HG03025 (cell line): ENCODE measurements around the gene KDM1B.

Experiments
- ATAC-seq: cut with Tn5 transposase; IDR thresholded peaks from one replicate; pipeline ENCODE4 v1.9.1; 2021; ENCODE audit warnings: mild to moderate bottlenecking, moderate library complexity; ENCODE audit not compliant: unreplicated experiment, low FRiP score

The KDM1B gene, protein sequence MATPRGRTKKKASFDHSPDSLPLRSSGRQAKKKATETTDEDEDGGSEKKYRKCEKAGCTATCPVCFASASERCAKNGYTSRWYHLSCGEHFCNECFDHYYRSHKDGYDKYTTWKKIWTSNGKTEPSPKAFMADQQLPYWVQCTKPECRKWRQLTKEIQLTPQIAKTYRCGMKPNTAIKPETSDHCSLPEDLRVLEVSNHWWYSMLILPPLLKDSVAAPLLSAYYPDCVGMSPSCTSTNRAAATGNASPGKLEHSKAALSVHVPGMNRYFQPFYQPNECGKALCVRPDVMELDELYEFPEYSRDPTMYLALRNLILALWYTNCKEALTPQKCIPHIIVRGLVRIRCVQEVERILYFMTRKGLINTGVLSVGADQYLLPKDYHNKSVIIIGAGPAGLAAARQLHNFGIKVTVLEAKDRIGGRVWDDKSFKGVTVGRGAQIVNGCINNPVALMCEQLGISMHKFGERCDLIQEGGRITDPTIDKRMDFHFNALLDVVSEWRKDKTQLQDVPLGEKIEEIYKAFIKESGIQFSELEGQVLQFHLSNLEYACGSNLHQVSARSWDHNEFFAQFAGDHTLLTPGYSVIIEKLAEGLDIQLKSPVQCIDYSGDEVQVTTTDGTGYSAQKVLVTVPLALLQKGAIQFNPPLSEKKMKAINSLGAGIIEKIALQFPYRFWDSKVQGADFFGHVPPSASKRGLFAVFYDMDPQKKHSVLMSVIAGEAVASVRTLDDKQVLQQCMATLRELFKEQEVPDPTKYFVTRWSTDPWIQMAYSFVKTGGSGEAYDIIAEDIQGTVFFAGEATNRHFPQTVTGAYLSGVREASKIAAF

DNA sequence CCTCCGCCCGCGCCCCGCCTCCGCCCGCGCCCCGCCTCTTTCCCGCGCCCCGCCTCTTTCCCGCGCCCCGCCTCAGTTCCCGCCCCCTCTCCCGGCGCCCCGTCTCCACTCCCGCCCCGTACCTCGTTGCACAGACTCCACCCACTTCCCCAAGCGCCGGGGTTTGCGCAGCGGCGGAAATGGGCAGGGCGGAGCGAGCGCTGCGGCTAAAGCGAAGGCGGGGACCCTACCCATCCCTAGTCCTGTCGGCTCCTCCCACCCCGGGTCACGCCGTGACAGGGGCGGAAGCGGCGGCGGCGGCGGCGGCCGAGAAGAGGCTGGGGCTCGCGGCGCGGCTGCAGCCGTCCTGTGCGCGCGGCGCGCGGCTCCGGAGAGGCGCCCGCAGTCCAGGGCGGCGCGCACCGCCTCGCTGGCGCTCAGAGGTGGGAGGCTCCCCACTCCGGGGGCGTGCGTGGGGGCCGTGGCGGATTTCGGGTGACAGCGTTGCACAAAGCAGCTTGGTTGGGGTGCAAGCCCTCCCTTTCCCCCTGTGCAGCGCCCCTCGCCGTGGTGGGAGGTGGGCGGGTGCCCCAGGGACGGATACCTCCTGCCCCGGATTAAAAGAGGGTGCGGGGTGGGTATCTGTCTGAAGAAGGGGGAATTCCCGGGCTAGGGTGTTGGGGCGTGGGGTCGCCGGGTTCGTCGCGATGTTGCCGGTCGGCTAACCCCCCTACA is at the start of gene KDM1B:
Gene KDM1B, plus strand, starts transcription at position 273 of the 714 bp plus-strand sequence. CDS start 4,474 bp downstream, outside the sequence.
- peak; percentile 91 for ATAC-seq

DNA sequence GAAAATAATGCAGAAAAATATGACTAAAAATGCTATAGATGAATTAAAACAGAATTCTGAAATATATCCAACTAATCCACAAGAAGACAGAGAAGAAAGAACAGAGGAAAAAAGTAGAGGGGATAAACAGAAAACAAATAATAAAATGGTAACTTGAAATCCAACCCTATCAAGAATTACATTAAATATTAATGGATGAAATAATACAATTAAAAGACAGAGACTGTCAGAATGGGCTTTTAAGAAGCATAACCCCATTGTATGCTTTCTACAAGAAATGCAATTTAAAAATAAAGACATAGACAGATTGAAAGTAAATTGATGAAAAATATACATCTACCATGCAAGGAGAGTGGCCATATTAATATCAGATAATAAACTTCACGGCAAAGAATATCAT is 48.2 kb upstream of the KDM1B start:
- no peak for ATAC-seq

DNA sequence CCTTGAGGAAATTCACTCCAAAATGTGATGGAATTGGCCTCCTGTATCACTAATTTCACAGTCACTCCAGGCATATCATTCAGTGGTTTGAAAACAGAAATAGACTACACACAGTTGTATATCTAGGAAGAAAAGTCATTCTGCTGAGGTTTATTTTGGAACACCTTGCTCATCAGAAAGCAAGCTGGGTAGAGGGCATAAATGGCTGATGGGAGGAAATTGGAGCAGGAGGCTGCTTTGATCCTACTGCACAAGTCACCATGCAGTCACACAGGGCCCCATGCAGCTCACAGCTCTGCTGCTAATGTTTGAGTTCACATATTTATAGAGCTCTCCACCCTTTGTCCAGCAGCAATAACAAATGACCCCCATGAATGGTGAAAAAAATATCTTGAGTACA is 45.1 kb upstream of the KDM1B start:
- no peak for ATAC-seq

GRCh38 chr6:18115356-18115755 is 39.9 kb upstream of the KDM1B start:
- no peak for ATAC-seq

DNA sequence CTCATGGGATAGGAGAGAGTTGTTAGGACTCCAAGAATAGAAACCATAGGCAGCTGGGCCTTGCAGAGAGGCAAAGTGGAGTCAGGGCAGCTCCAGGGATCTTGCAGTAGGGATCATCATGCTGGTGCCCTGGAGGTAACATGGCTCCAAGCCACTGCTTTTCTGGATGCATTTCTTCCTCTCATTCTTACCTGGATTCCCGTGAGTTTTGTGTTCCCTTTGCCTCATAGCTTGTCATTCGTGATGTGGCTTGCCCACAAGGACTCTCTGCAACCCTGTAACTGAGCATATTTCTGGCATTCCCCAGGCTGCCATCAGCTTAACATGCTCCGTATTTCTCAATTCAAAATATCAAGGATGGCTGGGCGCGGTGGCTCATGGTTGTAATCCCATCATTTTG is 38.1 kb upstream of the KDM1B start:
- ATAC-seq: no peak

DNA sequence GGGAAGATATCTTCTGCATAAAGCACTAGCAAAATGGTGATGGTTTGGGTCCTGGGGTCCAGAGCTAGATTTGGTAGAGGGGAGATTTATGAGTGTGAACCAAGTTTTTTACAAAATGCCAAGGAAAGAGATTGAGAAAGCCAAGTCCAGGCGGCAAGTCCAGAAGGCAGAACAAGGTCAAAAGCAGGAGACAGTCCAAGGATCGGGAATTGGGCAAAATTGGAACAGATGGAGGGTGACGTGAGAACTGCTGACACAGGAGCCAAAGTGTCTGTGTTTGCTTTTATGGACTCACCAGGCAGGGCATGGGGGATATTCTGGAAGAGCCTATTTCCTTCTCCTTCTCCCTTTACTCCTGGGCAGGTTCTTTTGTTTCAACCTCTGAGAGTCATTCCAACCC is 36.9 kb upstream of the KDM1B start:
- no peak for ATAC-seq

- ATAC-seq: no peak
Observed at GRCh38 chr6:18119236-18119635, 36.0 kb upstream of the KDM1B start.

DNA sequence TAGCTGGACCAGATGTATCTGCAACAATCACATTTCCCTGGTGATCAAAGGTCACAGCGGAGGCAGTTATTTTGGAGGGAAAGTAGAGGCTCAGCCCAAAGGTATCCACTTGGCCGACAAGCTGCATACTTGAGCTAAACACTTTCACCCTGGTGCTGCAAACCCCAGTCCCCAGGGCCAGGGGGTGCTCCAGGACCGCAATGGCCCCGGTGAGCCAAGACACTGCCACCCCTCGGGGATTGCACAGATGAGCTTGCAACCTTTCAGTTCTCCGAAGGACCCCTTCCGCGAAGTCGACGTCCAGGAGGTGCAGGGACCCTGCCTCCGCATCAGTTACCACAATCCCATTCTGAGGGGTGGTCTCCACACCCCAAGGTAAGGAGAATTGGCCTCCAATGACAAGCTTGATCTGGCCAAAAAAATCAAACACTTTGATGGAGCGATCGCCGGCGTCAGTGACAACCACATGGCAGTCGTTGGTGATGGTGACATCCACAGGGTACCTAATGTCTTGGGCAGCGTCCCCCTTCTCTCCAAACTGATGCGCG is 33.6 kb upstream of the KDM1B start:
- no peak for ATAC-seq

DNA sequence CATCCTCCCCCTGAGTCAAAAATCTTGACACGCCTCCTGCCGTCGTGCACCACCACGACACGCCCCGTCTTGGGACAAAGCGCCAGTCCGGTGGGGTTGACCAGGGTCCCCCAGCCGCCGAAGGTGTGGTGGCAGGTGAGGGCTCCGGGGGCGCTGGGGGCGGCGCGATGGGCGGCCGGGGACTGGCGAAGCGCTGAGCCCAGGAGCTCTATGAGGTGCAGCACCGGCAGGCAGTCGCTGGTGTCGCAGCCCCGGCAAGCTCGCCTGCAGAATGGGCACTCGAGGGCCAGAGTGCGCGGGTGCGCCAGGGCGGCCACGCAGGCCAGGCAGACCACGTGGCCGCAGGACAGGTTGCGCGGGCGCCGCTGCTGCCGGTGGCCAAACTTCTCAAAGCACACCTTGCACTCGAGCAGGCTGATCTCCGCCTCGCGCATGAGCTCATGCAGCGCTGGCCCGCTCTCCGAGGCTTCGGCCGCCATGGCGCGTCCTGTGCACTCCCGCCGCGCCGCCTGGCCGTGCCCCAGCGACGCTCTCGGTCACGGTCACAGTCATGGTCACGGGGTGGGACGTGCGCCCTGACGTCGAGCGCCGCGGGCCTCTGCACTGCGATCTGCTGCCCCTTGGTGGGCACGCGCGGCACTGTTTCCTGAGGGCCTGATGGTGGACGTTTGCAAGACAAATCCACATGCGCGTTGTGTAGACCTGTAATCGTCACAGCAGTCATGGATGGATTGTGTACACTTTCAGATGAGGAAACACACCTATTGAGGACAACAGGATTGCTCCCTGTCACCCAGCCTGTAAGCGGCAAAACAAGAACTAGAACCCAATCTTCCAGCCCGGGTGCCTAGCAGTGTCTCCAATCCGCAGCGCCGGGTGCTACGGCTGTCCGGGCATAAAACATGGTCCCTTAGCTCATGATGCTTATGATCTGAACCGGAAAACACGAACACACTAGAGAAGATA is 32.8 kb upstream of the KDM1B start, which contains the start of gene NHLRC1:
Gene NHLRC1, minus strand, starts transcription at position 550 of the 966 bp plus-strand sequence. Its CDS starts 71 bp downstream, at position 479.
- ATAC-seq: peak; percentile 94

- ATAC-seq: no peak
Observed at GRCh38 chr6:18126121-18126520, 29.1 kb upstream of the KDM1B start.

DNA sequence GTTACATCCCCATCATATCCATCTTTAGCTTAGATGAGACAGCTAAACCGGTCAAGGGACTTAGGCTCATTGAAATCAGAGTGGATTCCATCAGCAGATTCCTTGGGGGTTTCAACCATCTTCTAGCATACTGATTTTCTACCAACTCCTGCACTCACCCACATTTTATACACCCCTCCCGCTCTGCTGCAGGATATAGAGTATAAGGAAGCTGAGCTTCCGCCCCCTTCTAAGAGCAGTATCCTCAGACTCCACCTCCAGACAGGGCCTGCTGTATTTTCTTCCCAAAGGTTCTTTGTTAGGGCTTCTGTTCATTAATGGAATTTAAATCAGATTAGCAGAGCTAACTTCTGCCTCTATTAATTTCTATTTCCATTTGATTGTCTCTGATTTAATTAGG is 22.9 kb upstream of the KDM1B start:
- no peak for ATAC-seq

GRCh38 chr6:18135171-18135570 is 20.1 kb upstream of the KDM1B start:
- no peak for ATAC-seq

DNA sequence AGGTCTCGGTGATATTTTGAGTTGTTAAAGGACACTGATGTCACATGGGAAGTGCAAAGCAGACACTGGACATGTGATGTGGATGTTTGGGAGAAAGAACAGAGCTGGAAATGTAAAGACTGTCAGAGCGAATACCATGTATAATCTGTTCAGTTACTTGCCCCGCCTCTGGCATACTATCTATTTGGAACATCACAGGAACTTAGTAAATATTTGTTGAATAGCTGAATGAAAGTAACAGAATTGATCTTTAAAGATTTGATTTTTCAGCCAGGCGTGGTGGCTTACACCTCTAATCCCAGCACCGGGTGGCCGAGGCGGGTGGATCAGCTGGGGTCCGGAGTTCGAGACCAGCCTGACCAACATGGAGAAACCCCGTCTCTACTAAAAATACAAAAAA is 19.0 kb upstream of the KDM1B start:
- ATAC-seq: no peak

- no peak for ATAC-seq
Observed at GRCh38 chr6:18138906-18139305, 16.3 kb upstream of the KDM1B start.

DNA sequence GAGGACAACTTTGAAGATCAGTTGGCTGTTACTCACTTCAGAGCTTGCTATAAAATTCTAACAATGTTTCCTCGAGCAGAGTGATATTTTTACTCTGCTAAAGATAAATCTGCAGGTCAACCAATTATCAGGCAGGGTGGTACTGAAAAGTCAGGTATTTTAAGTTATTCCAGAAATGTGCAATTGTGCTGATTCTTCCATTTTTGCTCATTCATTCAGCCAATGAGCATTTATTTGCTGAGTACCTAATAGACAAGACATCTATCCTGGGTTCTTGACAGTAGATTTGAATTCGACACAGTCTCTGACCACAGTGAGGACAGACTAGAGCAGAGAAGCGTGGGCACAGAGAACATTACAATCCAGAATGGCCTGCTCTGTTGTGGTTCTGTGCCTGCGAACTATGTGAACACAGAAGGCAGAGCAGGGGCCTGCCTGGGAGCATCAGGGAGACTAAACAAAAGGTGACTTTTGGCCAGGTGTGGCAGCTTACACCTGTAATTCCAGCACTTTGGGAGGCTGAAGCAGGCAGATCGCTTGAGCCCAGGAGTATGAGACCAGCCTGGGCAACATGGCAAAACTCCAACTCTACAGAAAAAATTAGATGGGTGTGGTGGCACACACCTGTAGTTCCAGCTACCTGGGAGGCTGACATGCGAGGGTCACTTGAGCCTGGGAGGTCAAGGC is 15.1 kb upstream of the KDM1B start:
- ATAC-seq: no peak

GRCh38 chr6:18141805-18142590 is 13.2 kb upstream of the KDM1B start:
- ATAC-seq: no peak

DNA sequence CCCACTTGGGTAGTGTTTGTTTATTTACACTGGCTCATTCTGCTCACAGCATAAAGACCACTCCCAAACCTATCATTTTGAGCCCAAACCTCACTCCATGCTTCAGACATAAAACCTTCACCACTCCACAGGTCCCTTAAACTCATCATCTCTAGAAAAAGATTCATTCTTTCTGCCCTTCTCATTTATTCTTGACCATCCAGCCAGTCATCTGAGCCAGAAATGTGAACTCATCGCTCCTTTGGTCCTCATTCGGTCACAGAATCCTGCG is 12.7 kb upstream of the KDM1B start:
- ATAC-seq: no peak

GRCh38 chr6:18147160-18147559 is 8.1 kb upstream of the KDM1B start:
- no peak for ATAC-seq
